B cell (primary cell): ENCODE measurements around the gene INSYN2A.

Experiments used
- CTCF ChIP-seq: fragments of 200-600 bp; IDR thresholded peaks from one replicate; pipeline ENCODE4 v1.8.0; 2022; ENCODE audit warnings: antibody characterized with exemption, mild to moderate bottlenecking
- EZH2 ChIP-seq: IDR thresholded peaks from 2 replicates; pipeline ENCODE4 v1.6.1; 2012; ENCODE audit warnings: borderline replicate concordance, low read depth, mild to moderate bottlenecking, moderate library complexity, low read length; ENCODE audit not compliant: insufficient read depth, poor library complexity, severe bottlenecking

- TF ChIP-seq CTCF (no peak), EZH2 (no peak)
Observed at GRCh38 chr10:127161482-127161881, 34.9 kb downstream of the INSYN2A start.
